A549 (cell line): ENCODE results near the gene HMGXB3.

Experiments
- BCL3 ChIP-seq: fragments of >200 bp; sonication (Bioruptor Twin); formaldehyde crosslinking; IDR thresholded peaks from 3 replicates; pipeline ENCODE4 v1.6.1; 2016
- BHLHE40 ChIP-seq: IDR thresholded peaks from 2 replicates; pipeline ENCODE4 v1.6.1; 2012; ENCODE audit warnings: low read depth, low read length, inconsistent platforms
- CBX8 ChIP-seq: fragments of 200-600 bp; sonication (generic); IDR thresholded peaks from 2 replicates; pipeline ENCODE4 v1.6.1; 2016
- CTCF ChIP-seq: fragments of >200 bp; sonication (Bioruptor Twin); formaldehyde crosslinking; IDR thresholded peaks from 3 replicates; pipeline ENCODE4 v1.5.1; 2016
- EHMT2 ChIP-seq: fragments of 200-600 bp; sonication (generic); IDR thresholded peaks from 2 replicates; pipeline ENCODE4 v1.6.1; 2016; ENCODE audit warnings: antibody characterized with exemption, low read depth, mild to moderate bottlenecking, moderate library complexity
- ELK1 ChIP-seq: fragments of 150-350 bp; IDR thresholded peaks from 2 replicates; pipeline ENCODE4 v1.6.1; 2014; ENCODE audit warnings: low read depth, mild to moderate bottlenecking, low read length
- MYC ChIP-seq: IDR thresholded peaks from 2 replicates; pipeline ENCODE4 v1.6.1; 2012; ENCODE audit warnings: mild to moderate bottlenecking, inconsistent platforms, low read length, improper control_type of control experiment, borderline replicate concordance
- POLR2A ChIP-seq: IDR thresholded peaks from 2 replicates; pipeline ENCODE4 v1.6.1; 2012; ENCODE audit warnings: mild to moderate bottlenecking, low read length
- RAD21 ChIP-seq, 2 experiments: fragments of >200 bp in 1 of 2; sonication (Bioruptor Twin) in 1 of 2; formaldehyde crosslinking in 1 of 2; IDR thresholded peaks in 1 of 2; conservative IDR thresholded peaks in 1 of 2; 2 replicates in 1 of 2; 3 replicates in 1 of 2; pipeline ENCODE4 v1.6.1; 2012 to 2018; ENCODE audit warnings: inconsistent platforms in 1 of 2
- RARB ChIP-seq: fragments of 250-450 bp; sonication (Bioruptor Pico); IDR thresholded peaks from 2 replicates; pipeline ENCODE4 v1.8.0; 2021; ENCODE audit warnings: mild to moderate bottlenecking, moderate library complexity
- ZFP36 ChIP-seq: fragments of 450-650 bp; IDR thresholded peaks from 2 replicates; pipeline ENCODE4 v1.6.1; 2014; ENCODE audit warnings: borderline replicate concordance; ENCODE audit not compliant: partially characterized antibody

- peak; percentile 87 for TF ChIP-seq CTCF
- no peak for TF ChIP-seq BCL3
- TF ChIP-seq ELK1, result no peak
- no peak for TF ChIP-seq CBX8
- no peak for TF ChIP-seq BHLHE40
- peak; percentile 45; the same call in 1 of the 2 replicates for TF ChIP-seq RARB
- TF ChIP-seq MYC, result no peak
- no peak for TF ChIP-seq EHMT2
- TF ChIP-seq POLR2A, result no peak
- peak; percentile 87 to 89 for TF ChIP-seq RAD21 (conservative IDR thresholded peaks at IDR 0.05 in 1 of 2, IDR thresholded peaks at IDR 0.05 in 1 of 2)
- TF ChIP-seq ZFP36, result no peak
These were observed 38.6 kb upstream of the HMGXB3 start for GRCh38 chr5:149961957-149962409.
